ENCODE measurements around the gene RCOR1. TPM values are rescaled to one million over a fixed set of nuclear protein-coding genes. Genes with fewer than 3 reads are reported as not detected.

Gene RCOR1
- total RNA-seq, 6 donors from 2014 or later = 19.8 to 58.7 (median 34.3) TPM

DNA sequence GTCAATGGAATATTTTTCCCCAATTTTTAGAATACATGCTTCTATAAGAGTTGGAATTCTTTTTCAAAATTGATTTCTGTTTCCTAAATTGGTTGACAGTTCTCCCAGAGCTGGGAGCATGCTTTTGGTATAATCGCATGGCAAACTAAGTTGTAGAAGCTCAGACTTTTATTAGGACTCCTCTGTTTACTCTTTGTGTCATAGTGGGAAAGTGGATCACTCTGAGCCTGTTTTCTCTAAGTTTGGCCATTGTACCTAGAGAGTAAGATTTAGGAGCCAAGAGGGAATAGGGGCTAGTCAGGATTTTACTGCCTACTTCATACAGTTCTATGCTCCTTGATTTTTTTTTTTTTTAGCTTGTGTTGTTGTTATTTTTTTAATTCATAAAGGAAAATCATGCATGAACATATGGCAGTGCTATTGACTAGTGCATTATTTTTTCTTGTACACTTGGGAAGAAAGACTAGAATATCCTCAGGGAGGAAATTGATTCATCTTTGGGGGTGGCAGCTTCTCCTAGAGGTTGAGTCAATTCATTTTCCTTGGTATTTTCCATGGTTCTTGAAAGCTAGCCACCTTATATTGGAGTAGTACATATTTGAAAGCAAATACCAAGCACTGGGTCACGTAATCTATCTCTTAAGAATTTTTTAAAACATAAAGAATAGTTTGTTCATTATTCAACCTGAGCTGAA, 107.1 kb downstream of the RCOR1 start:
- no peak overlapping the region for H3K27ac ChIP-seq
- TF ChIP-seq POLR2AphosphoS5 (IDR thresholded peaks at IDR 0.05) (no peak), POLR2A (IDR thresholded peaks at IDR 0.05) (no peak), CTCF (IDR thresholded peaks at IDR 0.05) (no peak), EP300 (IDR thresholded peaks at IDR 0.05) (no peak)
- no peak for DNase-seq
- no peak for ATAC-seq (ENCODE audit: low FRiP score in 2 of 2)
- no peaks in the 10 kb centered on the region for H3K27me3 ChIP-seq
- H3K36me3 ChIP-seq = peaks cover 0 to 8% (median 0%) of the 10 kb centered on the region in 4 donors
- peaks cover 5 to 14% (median 8%) of the 10 kb centered on the region in 4 donors for H3K4me1 ChIP-seq
- no peak overlapping the region for H3K4me3 ChIP-seq
- 94 to 95% methylated on average over 2 of the region's 2 CpGs for WGBS, 2 donors
- no peaks in the 10 kb centered on the region for H3K9me3 ChIP-seq

DNA sequence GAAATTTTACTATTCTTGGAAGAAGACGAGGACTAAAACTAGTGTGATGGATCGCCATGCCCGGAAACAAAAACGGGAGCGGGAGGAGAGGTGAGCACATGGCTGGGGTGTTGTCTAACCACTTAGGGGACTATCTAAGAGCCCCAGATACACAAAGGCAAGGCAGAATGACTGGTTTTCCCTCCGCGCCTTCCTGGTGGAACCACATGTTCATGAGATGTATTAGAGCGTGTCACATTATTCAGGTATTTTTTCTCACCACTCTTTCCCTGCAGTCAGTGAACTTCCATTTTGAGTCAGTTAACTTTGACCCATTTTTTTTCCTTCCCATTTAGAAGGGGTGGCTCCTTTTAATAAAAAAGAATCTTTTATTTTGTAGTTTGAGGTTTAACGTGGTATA, 116.0 kb downstream of the RCOR1 start:
- H3K36me3 ChIP-seq = peaks cover 0 to 37% (median 19%) of the 10 kb centered on the region in 4 donors
- H3K4me3 ChIP-seq = no peak overlapping the region
- 86 to 93% methylated on average over 9 of the region's 9 CpGs for WGBS, 2 donors
- no peak for ATAC-seq (ENCODE audit: low FRiP score in 2 of 2)
- no peak overlapping the region for H3K27ac ChIP-seq
- no peak for DNase-seq
- no peaks in the 10 kb centered on the region for H3K9me3 ChIP-seq
- TF ChIP-seq POLR2AphosphoS5 (IDR thresholded peaks at IDR 0.05) (no peak), POLR2A (IDR thresholded peaks at IDR 0.05) (no peak), CTCF (IDR thresholded peaks at IDR 0.05) (no peak), EP300 (IDR thresholded peaks at IDR 0.05) (no peak)
- H3K4me1 ChIP-seq = no peaks in the 10 kb centered on the region
- H3K27me3 ChIP-seq = no peaks in the 10 kb centered on the region

DNA sequence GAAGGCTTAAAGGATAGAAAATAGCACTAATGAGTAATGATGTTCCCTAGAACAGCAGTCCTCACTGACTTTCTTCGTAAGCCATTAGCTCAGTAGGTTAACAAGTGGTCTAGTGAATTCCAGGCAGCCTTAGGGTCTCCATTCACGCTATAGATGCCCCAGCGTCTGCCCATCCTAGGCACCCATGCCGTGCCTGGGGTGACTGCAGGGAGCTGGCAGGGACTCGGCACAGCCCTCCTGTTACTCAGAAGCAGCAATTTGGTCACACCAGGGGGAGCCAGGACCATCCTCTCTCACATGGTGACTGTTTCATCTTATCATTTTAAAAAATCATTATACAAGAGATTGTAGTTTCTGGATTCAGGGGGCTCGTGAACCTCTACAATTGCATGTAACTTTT, 118.8 kb downstream of the RCOR1 start:
- Histone ChIP-seq H3K9me3 (no peaks in the 10 kb centered on the region), H3K4me3 (no peak overlapping the region), H3K4me1 (no peaks in the 10 kb centered on the region), H3K27me3 (no peaks in the 10 kb centered on the region), H3K36me3 (peaks cover 0 to 52% (median 28%) of the 10 kb centered on the region in 4 donors), H3K27ac (no peak overlapping the region)
- TF ChIP-seq CTCF (IDR thresholded peaks at IDR 0.05) (no peak), POLR2AphosphoS5 (IDR thresholded peaks at IDR 0.05) (no peak), POLR2A (IDR thresholded peaks at IDR 0.05) (no peak), EP300 (IDR thresholded peaks at IDR 0.05) (no peak)
- DNase-seq (no peak), ATAC-seq (ENCODE audit: low FRiP score in 2 of 2) (no peak)
- WGBS, 2 donors = 83 to 93% methylated on average over 6 of the region's 6 CpGs

GRCh38 chr14:102711946-102712345, 119.5 kb downstream of the RCOR1 start:
- Histone ChIP-seq H3K4me1 (no peaks in the 10 kb centered on the region), H3K36me3 (peaks cover 0 to 56% (median 28%) of the 10 kb centered on the region in 4 donors), H3K4me3 (no peak overlapping the region), H3K9me3 (no peaks in the 10 kb centered on the region), H3K27me3 (no peaks in the 10 kb centered on the region), H3K27ac (no peak overlapping the region)
- ATAC-seq (ENCODE audit: low FRiP score in 2 of 2) (no peak), DNase-seq (no peak)
- 94 to 96% methylated on average over 3 of the region's 3 CpGs for WGBS, 2 donors
- TF ChIP-seq POLR2AphosphoS5 (IDR thresholded peaks at IDR 0.05) (no peak), EP300 (IDR thresholded peaks at IDR 0.05) (no peak), CTCF (IDR thresholded peaks at IDR 0.05) (no peak), POLR2A (IDR thresholded peaks at IDR 0.05) (no peak)

- TF ChIP-seq EP300 (IDR thresholded peaks at IDR 0.05) = no peak
- no peak for TF ChIP-seq POLR2A (IDR thresholded peaks at IDR 0.05)
- no peak for TF ChIP-seq CTCF (IDR thresholded peaks at IDR 0.05)
- no peak for TF ChIP-seq POLR2AphosphoS5 (IDR thresholded peaks at IDR 0.05)
- 85 to 88% methylated on average over 5 of the region's 5 CpGs for WGBS, 2 donors
- peaks cover 13 to 60% (median 41%) of the 10 kb centered on the region in 4 donors for H3K36me3 ChIP-seq
Measured at GRCh38 chr14:102717276-102717675, 124.8 kb downstream of the RCOR1 start.

More at GRCh38 chr14:102717276-102717675, 124.8 kb downstream of the RCOR1 start:
- H3K4me1 ChIP-seq = no peaks in the 10 kb centered on the region
- no peak overlapping the region for H3K4me3 ChIP-seq
- ATAC-seq (ENCODE audit: low FRiP score in 2 of 2) = peak in 1 of 2 donors; percentile 58
- no peaks in the 10 kb centered on the region for H3K27me3 ChIP-seq
- H3K9me3 ChIP-seq = no peaks in the 10 kb centered on the region
- no peak overlapping the region for H3K27ac ChIP-seq
- no peak for DNase-seq

All from upper lobe of left lung (tissue), 6 donors.